Cardiac muscle cell (in vitro differentiated cells and primary cell): ENCODE results near the gene SYNPR. TPM values are rescaled to one million over a fixed set of nuclear protein-coding genes. Genes with fewer than 3 reads are reported as not detected.
A peak's percentile ranks its signal among the peaks of the same experiment; 100 is the strongest.

Experiments
- DNase-seq, 2 donors: peaks; one replicate each; pipeline versions ENCODE4 v3.0.0 to v3.0.0-alpha.2; 2010 to 2017; ENCODE audit warnings: low read depth in 1 of 2, low spot score in 1 of 2
- H3K27ac ChIP-seq: fragments of 200-600 bp; sonication (generic); 2 replicates; pipeline ENCODE4 v1.5.1; 2016
- H3K27me3 ChIP-seq: fragments of 200-600 bp; sonication (generic); 2 replicates; pipeline ENCODE4 v1.6.0; 2016; ENCODE audit warnings: control low read depth
- H3K36me3 ChIP-seq: fragments of 200-600 bp; sonication (generic); 2 replicates; pipeline ENCODE4 v1.5.1; 2016; ENCODE audit warnings: control low read depth
- H3K4me1 ChIP-seq: fragments of 200-600 bp; sonication (generic); 2 replicates; pipeline ENCODE4 v1.8.1; 2017; ENCODE audit warnings: low read depth, mild to moderate bottlenecking, mixed run types
- H3K4me3 ChIP-seq: fragments of 200-600 bp; sonication (generic); 2 replicates; pipeline ENCODE4 v1.5.1; 2016; ENCODE audit warnings: mild to moderate bottlenecking
- H3K9me3 ChIP-seq: fragments of 200-600 bp; sonication (generic); 2 replicates; pipeline ENCODE4 v1.5.1; 2017; ENCODE audit warnings: low read depth, mild to moderate bottlenecking, control low read depth
- CTCF ChIP-seq: IDR thresholded peaks from 2 replicates; pipeline ENCODE4 v1.5.1; 2012; ENCODE audit warnings: low read depth, mild to moderate bottlenecking, low read length
- polyA plus RNA-seq: library from polyadenylated mRNA; unstranded; fragments of >200 nt; fragmentation: Nextera tagmentation; extraction: Ambion mirVana; gene quantifications from 2 replicates; pipeline ENCODE4 v1.2.1, GENCODE V29; 2016
- total RNA-seq: library from RNA; depleted of rRNA; stranded (reverse); fragments of >200 nt; gene quantifications from 2 replicates; pipeline ENCODE4 v1.2.3, GENCODE V29; 2016

Gene SYNPR
- 0.36 and 0.60 TPM in 2 replicates for total RNA-seq
- polyA plus RNA-seq: 1.8 TPM in 1 of 2 replicates, not detected in the other

GRCh38 chr3:63278171-63279004 is at the start of gene SYNPR:
Gene SYNPR, plus strand, starts transcription at chr3:63278308.
- H3K36me3 ChIP-seq: no peaks in the 10 kb centered on the region
- no peaks in the 10 kb centered on the region for H3K9me3 ChIP-seq
- H3K4me1 ChIP-seq: no peaks in the 10 kb centered on the region
- H3K27ac ChIP-seq: no peak within 1 kb of the TSS
- peaks cover 55% of the 10 kb centered on the region for H3K27me3 ChIP-seq
- DNase-seq: peak in 1 of 2 donors; percentile 11
- TF ChIP-seq CTCF: no peak
- H3K4me3 ChIP-seq: peak within 1 kb of the TSS; percentile 31

- peaks cover 15% of the 10 kb centered on the region for H3K4me1 ChIP-seq
- no peaks in the 10 kb centered on the region for H3K27me3 ChIP-seq
- H3K27ac ChIP-seq: no peak overlapping the region
- no peaks in the 10 kb centered on the region for H3K36me3 ChIP-seq
- no peak overlapping the region for H3K4me3 ChIP-seq
- peak; percentile 49 to 59 for DNase-seq
- no peaks in the 10 kb centered on the region for H3K9me3 ChIP-seq
- peak; percentile 58 for TF ChIP-seq CTCF
Observed at GRCh38 chr3:63228677-63229076, 49.4 kb upstream of the SYNPR start.

GRCh38 chr3:63230146-63230545 is 48.0 kb upstream of the SYNPR start:
- no peak for TF ChIP-seq CTCF
- Histone ChIP-seq H3K4me3 (no peak overlapping the region), H3K36me3 (no peaks in the 10 kb centered on the region), H3K9me3 (no peaks in the 10 kb centered on the region), H3K4me1 (peaks cover 15% of the 10 kb centered on the region), H3K27me3 (no peaks in the 10 kb centered on the region), H3K27ac (no peak overlapping the region)
- no peak for DNase-seq

- Histone ChIP-seq H3K27me3 (no peaks in the 10 kb centered on the region), H3K4me1 (peaks cover 15% of the 10 kb centered on the region), H3K27ac (no peak overlapping the region), H3K4me3 (no peak overlapping the region), H3K9me3 (no peaks in the 10 kb centered on the region), H3K36me3 (no peaks in the 10 kb centered on the region)
- no peak for DNase-seq
- no peak for TF ChIP-seq CTCF
Observed at GRCh38 chr3:63231643-63232042, 46.5 kb upstream of the SYNPR start.

GRCh38 chr3:63232764-63233396 is 45.2 kb upstream of the SYNPR start:
- Histone ChIP-seq H3K9me3 (no peaks in the 10 kb centered on the region), H3K4me1 (peaks cover 7% of the 10 kb centered on the region), H3K36me3 (no peaks in the 10 kb centered on the region), H3K4me3 (no peak overlapping the region), H3K27me3 (no peaks in the 10 kb centered on the region), H3K27ac (no peak overlapping the region)
- DNase-seq: peak; percentile 8 to 37
- TF ChIP-seq CTCF: peak; percentile 38
